CD4-positive, alpha-beta T cell (primary cell): ENCODE results near the gene SCLY. TPM values are rescaled to one million over a fixed set of nuclear protein-coding genes. Genes with fewer than 3 reads are reported as not detected.

Experiments
- ATAC-seq: fragments of 200-7000 bp; cut with Tn5 transposase; one replicate; pipeline ENCODE4 v1.10.0; 2022; ENCODE audit warnings: mild to moderate bottlenecking; ENCODE audit not compliant: poor library complexity
- CTCF ChIA-PET: fragments of 350-600 bp; sonication (Branson Sonifier 250); formaldehyde crosslinking; loops from one replicate; lab custom pipeline; 2021; ENCODE audit warnings: antibody characterized with exemption, inconsistent platforms; lab: Charles Lee
- POLR2A ChIA-PET: fragments of 350-600 bp; sonication (Branson Sonifier 250); formaldehyde crosslinking; loops from one replicate; lab custom pipeline; 2021; ENCODE audit warnings: antibody characterized with exemption, inconsistent platforms; lab: Charles Lee
- DNase-seq, 14 experiments: peaks; one replicate each; pipeline ENCODE4 v3.0.0-alpha.2; 2013 to 2020; ENCODE audit warnings: mixed read lengths in 2 of 14
- H3K27ac ChIP-seq, 2 donors: one replicate each; pipeline versions ENCODE4 v1.5.1 to v1.7.0; 2013; ENCODE audit warnings: low read length in 2 of 2, low read depth in 1 of 2, mild to moderate bottlenecking in 1 of 2
- H3K27me3 ChIP-seq, 2 experiments: 1 replicate in 1 of 2; 2 replicates in 1 of 2; pipeline versions ENCODE4 v1.6.1 to v1.7.0; 2013; ENCODE audit warnings: low read length in 2 of 2, control low read depth in 1 of 2, mild to moderate bottlenecking in 1 of 2, moderate library complexity in 1 of 2; ENCODE audit not compliant: insufficient read depth in 2 of 2, control insufficient read depth in 1 of 2
- H3K36me3 ChIP-seq: one replicate; pipeline ENCODE4 v1.6.1; 2013; ENCODE audit warnings: low read length, control low read depth; ENCODE audit not compliant: insufficient read depth
- H3K4me1 ChIP-seq: one replicate; pipeline ENCODE4 v1.6.1; 2013; ENCODE audit warnings: low read length, control low read depth; ENCODE audit not compliant: insufficient read depth
- H3K4me3 ChIP-seq: one replicate; pipeline ENCODE4 v1.5.1; 2013; ENCODE audit warnings: mild to moderate bottlenecking, low read length, moderate library complexity
- H3K9me3 ChIP-seq, 2 experiments: 1 replicate in 1 of 2; 2 replicates in 1 of 2; pipeline versions ENCODE4 v1.6.1 to v1.7.0; 2013; ENCODE audit warnings: low read length in 2 of 2, mild to moderate bottlenecking in 2 of 2, control low read depth in 1 of 2, moderate library complexity in 1 of 2; ENCODE audit not compliant: control insufficient read depth in 1 of 2, insufficient read depth in 1 of 2
- H3K27ac Mint-ChIP-seq: one replicate; pipeline ENCODE4 v1.8.0; 2020; ENCODE audit warnings: mixed read lengths
- H3K27me3 Mint-ChIP-seq: one replicate; pipeline ENCODE4 v1.8.0; 2021; ENCODE audit warnings: mixed read lengths
- H3K36me3 Mint-ChIP-seq: one replicate; pipeline ENCODE4 v1.8.0; 2021; ENCODE audit warnings: low read depth, mixed read lengths
- H3K4me1 Mint-ChIP-seq: one replicate; pipeline ENCODE4 v1.8.0; 2021; ENCODE audit warnings: low read depth, mixed read lengths
- H3K4me3 Mint-ChIP-seq: one replicate; pipeline ENCODE4 v1.8.0; 2020; ENCODE audit warnings: mild to moderate bottlenecking, mixed read lengths
- H3K9me3 Mint-ChIP-seq: one replicate; pipeline ENCODE4 v1.8.0; 2020; ENCODE audit warnings: mixed read lengths
- intact Hi-C, 2 experiments: fragments of 100-400 bp; cut with DNase I in 1 of 2; cut with micrococcal nuclease in 1 of 2; formaldehyde crosslinking; loops; one replicate each; pipeline versions ENCODE4 v1.15.1 to v1.9.0; 2023 to 2025; cut with DNase I, micrococcal nuclease
- total RNA-seq, 174 experiments: library from RNA in 2 of 174; stranded (reverse) in 2 of 174; gene quantifications; one replicate each; pipeline ENCODE4 v1.2.3 and lab custom pipeline; 2021 to 2026
- TF ChIP-seq, protein P1 (sequence below): fragments of 200-600 bp; IDR thresholded peaks from one replicate; pipeline ENCODE4 v1.8.0; 2022; ENCODE audit warnings: antibody characterized with exemption, mild to moderate bottlenecking

The SCLY gene
- total RNA-seq, 2 experiments from 2014 or later = 8.9 to 9.6 TPM

DNA sequence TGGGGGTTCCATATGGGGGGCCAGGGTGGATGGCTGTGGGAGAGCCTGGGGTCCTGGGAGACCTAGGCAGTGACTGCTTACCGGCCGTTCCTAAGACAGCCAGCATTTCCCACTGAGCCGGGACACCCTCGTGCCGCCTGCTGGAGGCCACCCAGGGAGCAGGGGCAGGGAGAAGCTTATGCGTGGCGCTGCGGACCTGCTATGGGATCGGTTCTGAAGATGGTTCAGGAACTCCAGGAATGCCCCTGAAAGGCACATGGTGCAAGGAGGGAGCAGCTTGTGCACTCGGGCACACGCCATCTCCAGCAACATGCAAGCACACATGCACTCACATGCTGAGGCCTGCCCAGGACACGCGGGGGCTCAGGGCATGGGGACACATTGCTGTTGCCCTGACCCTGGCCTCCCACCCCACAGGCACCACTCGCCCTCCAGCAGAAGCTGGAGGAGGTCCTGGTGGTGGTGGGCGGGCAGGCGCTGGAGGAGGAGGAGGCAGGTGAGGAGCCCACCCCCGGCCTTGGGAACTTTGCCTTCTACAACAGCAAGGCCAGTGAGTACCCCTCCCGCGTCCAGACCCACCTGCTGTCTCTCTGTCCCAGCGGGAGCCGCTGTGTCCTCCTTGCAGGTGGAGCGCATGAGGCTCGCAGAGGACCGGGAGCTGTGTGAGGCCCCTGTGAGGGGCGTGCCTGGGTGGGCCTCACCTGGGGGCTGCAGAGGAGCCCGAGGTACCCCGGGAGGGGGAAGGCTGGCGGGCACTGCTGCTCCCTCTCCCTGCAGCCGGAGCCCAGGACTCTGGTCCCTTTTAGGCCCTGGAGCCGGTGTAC is 81.8 kb downstream of the SCLY start:
- Mint-ChIP-seq H3K9me3 (no peaks in the 10 kb centered on the region), H3K36me3 (no peaks in the 10 kb centered on the region), H3K4me3 (no peak overlapping the region), H3K27me3 (no peaks in the 10 kb centered on the region), H3K27ac (no peak overlapping the region), H3K4me1 (peaks cover 7% of the 10 kb centered on the region)
- Histone ChIP-seq H3K27ac (no peak overlapping the region), H3K4me3 (no peak overlapping the region), H3K36me3 (no peaks in the 10 kb centered on the region), H3K4me1 (peaks cover 11% of the 10 kb centered on the region), H3K27me3 (no peaks in the 10 kb centered on the region), H3K9me3 (no peaks in the 10 kb centered on the region)
- CTCF ChIA-PET = no interaction called here
- intact Hi-C loops = no loop called here
- POLR2A ChIA-PET = no interaction called here
- DNase-seq (no peak), ATAC-seq (no peak)
- TF ChIP-seq, protein P1, sequence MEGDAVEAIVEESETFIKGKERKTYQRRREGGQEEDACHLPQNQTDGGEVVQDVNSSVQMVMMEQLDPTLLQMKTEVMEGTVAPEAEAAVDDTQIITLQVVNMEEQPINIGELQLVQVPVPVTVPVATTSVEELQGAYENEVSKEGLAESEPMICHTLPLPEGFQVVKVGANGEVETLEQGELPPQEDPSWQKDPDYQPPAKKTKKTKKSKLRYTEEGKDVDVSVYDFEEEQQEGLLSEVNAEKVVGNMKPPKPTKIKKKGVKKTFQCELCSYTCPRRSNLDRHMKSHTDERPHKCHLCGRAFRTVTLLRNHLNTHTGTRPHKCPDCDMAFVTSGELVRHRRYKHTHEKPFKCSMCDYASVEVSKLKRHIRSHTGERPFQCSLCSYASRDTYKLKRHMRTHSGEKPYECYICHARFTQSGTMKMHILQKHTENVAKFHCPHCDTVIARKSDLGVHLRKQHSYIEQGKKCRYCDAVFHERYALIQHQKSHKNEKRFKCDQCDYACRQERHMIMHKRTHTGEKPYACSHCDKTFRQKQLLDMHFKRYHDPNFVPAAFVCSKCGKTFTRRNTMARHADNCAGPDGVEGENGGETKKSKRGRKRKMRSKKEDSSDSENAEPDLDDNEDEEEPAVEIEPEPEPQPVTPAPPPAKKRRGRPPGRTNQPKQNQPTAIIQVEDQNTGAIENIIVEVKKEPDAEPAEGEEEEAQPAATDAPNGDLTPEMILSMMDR = no peak

DNA sequence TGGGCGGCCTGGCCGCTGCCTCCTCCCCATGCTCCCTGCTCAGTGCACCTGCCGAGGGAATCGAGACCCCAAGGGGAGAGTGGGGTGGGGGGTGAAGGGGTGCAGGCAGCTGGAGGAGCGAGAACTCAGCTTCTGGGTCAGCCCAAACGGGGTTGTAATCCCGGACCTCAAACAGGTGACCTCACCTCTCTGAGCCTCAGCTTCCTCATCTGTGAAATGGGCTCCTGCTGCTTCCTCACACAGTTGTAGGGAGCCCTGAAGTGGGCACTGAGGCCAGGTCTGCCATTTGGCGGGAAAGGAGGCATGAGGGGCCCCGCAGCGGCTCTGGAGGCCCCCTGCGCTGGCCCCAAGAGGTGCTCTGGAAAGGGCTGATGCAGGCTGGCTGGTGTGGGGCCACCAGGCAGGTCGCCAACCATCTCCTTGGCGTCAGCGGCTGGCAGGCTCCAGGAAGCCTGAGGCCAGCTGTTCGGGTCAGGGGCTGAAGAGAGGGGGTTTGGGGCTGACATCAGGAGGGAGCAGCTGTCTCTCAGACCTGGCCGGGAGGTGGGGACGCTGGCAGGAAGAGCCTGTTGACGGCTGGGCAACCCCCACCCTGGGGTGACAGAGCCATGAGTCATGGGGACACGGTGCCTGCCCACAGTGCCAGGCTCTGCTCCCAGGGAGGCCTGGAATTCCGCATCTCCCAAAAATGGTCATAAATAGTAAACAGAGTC is 82.6 kb downstream of the SCLY start:
- ChIA-PET CTCF (no interaction called here), POLR2A (no interaction called here)
- H3K36me3 ChIP-seq = no peaks in the 10 kb centered on the region
- DNase-seq (no peak), ATAC-seq (no peak)
- H3K27ac ChIP-seq = no peak overlapping the region
- Mint-ChIP-seq H3K36me3 (no peaks in the 10 kb centered on the region), H3K27me3 (no peaks in the 10 kb centered on the region), H3K9me3 (no peaks in the 10 kb centered on the region), H3K4me1 (peaks cover 7% of the 10 kb centered on the region), H3K27ac (no peak overlapping the region), H3K4me3 (no peak overlapping the region)
- intact Hi-C loops = no loop called here
- TF ChIP-seq, protein P1 = no peak
- H3K4me3 ChIP-seq = no peak overlapping the region
- no peaks in the 10 kb centered on the region for H3K27me3 ChIP-seq
- no peaks in the 10 kb centered on the region for H3K9me3 ChIP-seq
- H3K4me1 ChIP-seq = peaks cover 11% of the 10 kb centered on the region

DNA sequence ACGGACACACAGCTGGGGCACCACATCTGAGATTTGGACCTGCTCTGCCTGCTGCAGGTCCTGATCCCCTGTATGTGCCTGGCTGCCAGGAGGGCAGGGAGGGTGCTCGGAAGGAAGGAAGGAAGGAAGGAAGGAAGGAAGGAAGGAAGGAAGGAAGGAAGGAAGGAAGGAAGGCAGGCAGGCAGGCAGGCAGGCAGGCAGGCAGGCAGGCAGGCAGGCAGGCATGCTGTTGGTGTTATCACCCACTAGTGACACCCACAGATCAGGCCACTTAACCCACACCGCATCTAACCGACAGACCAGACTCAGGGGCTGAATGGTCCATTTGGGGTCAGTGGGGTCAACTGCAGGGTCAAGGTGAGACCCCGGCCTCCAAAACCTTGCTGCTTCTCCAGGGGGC is 83.5 kb downstream of the SCLY start:
- CTCF ChIA-PET = no interaction called here
- Histone ChIP-seq H3K4me1 (peaks cover 11% of the 10 kb centered on the region), H3K27me3 (no peaks in the 10 kb centered on the region), H3K27ac (no peak overlapping the region), H3K9me3 (no peaks in the 10 kb centered on the region), H3K36me3 (no peaks in the 10 kb centered on the region), H3K4me3 (no peak overlapping the region)
- H3K4me1 Mint-ChIP-seq = peaks cover 7% of the 10 kb centered on the region
- intact Hi-C loops = no loop called here
- H3K4me3 Mint-ChIP-seq = no peak overlapping the region
- DNase-seq (no peak), ATAC-seq (no peak)
- TF ChIP-seq, protein P1 = no peak
- no peaks in the 10 kb centered on the region for H3K27me3 Mint-ChIP-seq
- no peak overlapping the region for H3K27ac Mint-ChIP-seq
- POLR2A ChIA-PET = no interaction called here
- no peaks in the 10 kb centered on the region for H3K9me3 Mint-ChIP-seq
- no peaks in the 10 kb centered on the region for H3K36me3 Mint-ChIP-seq
